Ureter (tissue), 1 donor: ENCODE measurements around the gene CCNA1. TPM values are rescaled to one million over a fixed set of nuclear protein-coding genes. Genes with fewer than 3 reads are reported as not detected.

Experiments used
- DNase-seq: peaks from one replicate; pipeline ENCODE4 v3.0.0-alpha.2; 2020; ENCODE audit warnings: low spot score
- total RNA-seq: library from RNA; stranded (reverse); gene quantifications from one replicate; pipeline ENCODE4 v1.2.4, GENCODE V29; 2023
- donor health status: DM: yes; HTN: yes; CAD: no.

The CCNA1 gene
- total RNA-seq: 1.3 TPM

GRCh38 chr13:36432106-36432544 lies at the start of gene CCNA1:
Gene CCNA1 (plus strand): TSS chr13:36432495. CDS start chr13:36433057, 562 bp downstream.
- no peak for DNase-seq

GRCh38 chr13:36385489-36385888 lies 46.8 kb upstream of the CCNA1 start:
- no peak for DNase-seq

- no peak for DNase-seq
These were observed 37.0 kb upstream of the CCNA1 start for GRCh38 chr13:36395280-36395679.

GRCh38 chr13:36405151-36405550 lies 27.1 kb upstream of the CCNA1 start:
- no peak for DNase-seq

- no peak for DNase-seq
These were observed 19.6 kb upstream of the CCNA1 start for GRCh38 chr13:36412736-36413135.

GRCh38 chr13:36413161-36413560 lies 19.1 kb upstream of the CCNA1 start:
- no peak for DNase-seq

- no peak for DNase-seq
These were observed 17.8 kb upstream of the CCNA1 start for GRCh38 chr13:36414461-36414860.

GRCh38 chr13:36417331-36417730 lies 15.0 kb upstream of the CCNA1 start:
- DNase-seq: no peak

GRCh38 chr13:36418022-36418805 lies 14.1 kb upstream of the CCNA1 start:
- no peak for DNase-seq

- DNase-seq: peak; percentile 79
These were observed 11.8 kb upstream of the CCNA1 start for GRCh38 chr13:36420437-36420891.

- no peak for DNase-seq
These were observed 10.8 kb upstream of the CCNA1 start for GRCh38 chr13:36421447-36421846.

- DNase-seq: no peak
These were observed 4.2 kb upstream of the CCNA1 start for GRCh38 chr13:36428086-36428485.

GRCh38 chr13:36430247-36431203 lies 1.8 kb upstream of the CCNA1 start:
- DNase-seq: no peak

GRCh38 chr13:36431204-36432105 lies 840 bp upstream of the CCNA1 start:
- no peak for DNase-seq

- DNase-seq: no peak
These were observed 4.5 kb downstream of the CCNA1 start for GRCh38 chr13:36436811-36437210.

- no peak for DNase-seq
These were observed 6.5 kb downstream of the CCNA1 start for GRCh38 chr13:36438594-36439483.

- no peak for DNase-seq
These were observed 13.0 kb downstream of the CCNA1 start for GRCh38 chr13:36445278-36445677.

GRCh38 chr13:36445891-36446351 lies 13.6 kb downstream of the CCNA1 start:
- no peak for DNase-seq

GRCh38 chr13:36447501-36447900 lies 15.2 kb downstream of the CCNA1 start:
- DNase-seq: no peak

- no peak for DNase-seq
These were observed 18.2 kb downstream of the CCNA1 start for GRCh38 chr13:36450534-36450933.
